Middle frontal gyrus (tissue), 1 donor: ENCODE data around the gene ENO2.
A peak's percentile ranks its signal among the peaks of the same experiment; 100 is the strongest.

ENCODE experiments used
- DNase-seq: peaks from one replicate; pipeline ENCODE4 v3.0.0-alpha.2; 2015; ENCODE audit warnings: low spot score; ENCODE audit errors: extremely low spot score

Gene ENO2

DNA sequence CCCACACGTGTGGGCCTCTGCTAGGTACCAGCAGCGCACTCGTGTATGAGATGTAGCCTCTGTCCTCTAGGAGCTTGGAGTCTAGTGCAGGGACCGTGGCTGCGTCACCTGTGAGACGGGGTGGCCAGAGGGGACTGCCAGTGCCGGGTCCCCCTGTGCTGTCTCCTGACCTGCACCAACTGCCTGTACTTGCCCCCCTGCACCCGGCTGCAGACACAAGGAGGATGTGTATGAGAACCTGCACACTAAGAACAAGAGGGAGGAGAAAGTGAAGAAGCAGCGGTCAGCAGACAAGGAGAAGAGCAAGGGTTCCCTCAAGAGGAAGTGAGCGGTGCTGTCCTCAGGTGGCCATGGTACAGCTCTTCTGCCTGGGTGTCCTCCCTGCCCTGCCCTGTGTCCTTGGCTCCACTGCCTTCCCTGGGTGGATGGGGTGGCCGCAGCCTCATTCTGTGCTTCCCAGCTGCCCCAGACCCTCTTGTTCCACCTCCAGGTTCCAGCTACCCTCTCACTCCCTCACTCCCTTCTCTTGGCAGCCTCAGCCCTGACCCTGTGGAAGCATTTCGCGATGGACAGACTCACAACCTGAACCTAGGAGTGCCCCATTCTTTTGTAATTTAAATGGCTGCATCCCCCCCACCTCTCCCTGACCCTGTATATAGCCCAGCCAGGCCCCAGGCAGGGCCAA lies 46.4 kb downstream of the ENO2 start:
- no peak for DNase-seq

- DNase-seq: no peak
These were observed 46.9 kb downstream of the ENO2 start for GRCh38 chr12:6961278-6961694.

GRCh38 chr12:6961695-6962284 lies 47.4 kb downstream of the ENO2 start:
- no peak for DNase-seq

- DNase-seq: no peak
These were observed 48.1 kb downstream of the ENO2 start for GRCh38 chr12:6962285-6963015.

DNA sequence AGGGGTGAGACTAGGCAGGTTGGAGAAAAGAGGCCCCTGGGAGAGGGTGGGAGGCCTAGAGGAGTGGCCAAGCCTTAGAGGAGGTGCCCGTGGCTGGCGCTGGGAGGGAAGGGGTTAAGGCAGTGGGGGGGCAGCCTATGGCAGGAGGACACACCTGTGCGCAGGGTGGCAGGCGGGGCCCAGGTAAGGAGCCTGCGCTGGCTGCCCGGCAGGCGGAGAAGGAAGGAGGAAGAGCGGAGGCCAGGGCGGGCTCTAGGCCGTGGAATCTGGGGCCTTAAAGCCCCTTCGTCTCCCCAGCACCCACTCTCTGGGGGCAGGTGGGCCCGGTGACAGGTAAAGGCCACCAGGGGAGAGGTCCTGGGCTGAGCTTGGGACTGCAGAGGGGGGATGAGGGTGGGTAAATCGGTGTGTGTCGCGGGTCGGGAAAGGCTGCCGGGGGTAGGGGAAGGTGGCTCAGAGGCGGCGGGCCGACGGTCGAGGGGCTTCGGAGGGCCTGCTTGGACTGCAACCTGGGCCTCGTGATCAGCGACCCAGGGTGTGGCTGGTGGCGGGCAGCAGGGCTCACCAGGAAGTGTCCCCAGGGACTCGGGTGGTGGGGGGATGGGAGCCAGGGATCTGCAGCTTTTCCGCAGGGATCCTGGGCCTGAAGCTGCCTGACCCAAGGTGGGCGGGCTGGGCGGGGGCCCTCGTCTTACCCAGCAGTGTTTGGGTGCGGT lies 48.8 kb downstream of the ENO2 start:
- DNase-seq: no peak

DNA sequence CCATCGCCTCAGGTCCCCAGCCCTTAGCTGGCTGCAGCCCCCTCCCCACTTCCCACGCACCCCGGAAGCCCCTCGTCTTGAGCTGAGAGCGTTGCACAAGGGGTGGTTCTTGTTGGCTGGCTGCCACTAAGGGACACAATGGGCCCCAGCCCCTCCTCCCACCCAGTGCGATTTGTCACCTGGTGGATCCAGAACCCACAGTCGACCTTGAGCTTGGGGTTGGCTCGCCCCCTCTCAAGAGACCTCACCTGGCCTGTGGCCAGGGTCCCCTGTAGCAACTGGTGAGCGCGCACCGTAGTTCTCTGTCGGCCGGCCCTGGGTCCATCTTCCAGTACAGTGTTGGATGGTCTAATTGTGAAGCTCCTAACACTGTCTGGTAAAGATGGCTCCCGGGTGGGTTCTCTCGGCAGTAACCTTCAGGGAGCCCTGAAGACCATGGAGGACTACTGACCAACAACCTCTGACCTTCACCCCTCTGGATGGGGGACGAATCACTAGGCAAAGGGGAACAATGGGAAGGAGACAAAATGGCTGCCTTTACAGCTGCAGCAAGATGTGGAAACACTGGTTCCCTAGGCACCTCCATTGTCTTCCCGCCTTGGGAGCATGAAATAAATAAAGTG lies 49.5 kb downstream of the ENO2 start:
- no peak for DNase-seq

DNA sequence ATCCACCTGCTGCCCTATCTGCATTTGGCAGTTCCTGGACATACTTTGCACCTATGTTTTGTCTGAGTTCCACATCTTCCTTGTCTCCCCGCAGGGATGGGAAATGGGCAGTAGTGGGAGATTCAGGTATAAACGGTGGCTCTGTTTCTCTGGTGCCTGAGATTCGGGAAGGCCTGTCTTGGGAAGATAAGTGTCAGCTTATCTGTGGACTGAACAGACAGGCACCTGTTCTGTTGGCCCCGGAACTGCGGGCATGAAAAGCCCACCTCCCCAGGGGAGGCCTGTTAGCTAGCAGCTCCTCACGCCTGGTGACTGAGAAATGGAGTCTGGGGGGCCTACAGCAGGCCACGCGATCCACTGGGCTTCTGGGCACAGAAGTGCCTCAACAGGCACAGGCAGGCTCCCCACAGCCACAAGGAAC lies 50.2 kb downstream of the ENO2 start:
- DNase-seq: no peak

GRCh38 chr12:6965026-6965661 lies 50.8 kb downstream of the ENO2 start:
- DNase-seq: peak; percentile 66

- no peak for DNase-seq
These were observed 51.3 kb downstream of the ENO2 start for GRCh38 chr12:6965714-6966113.

- no peak for DNase-seq
These were observed 52.0 kb downstream of the ENO2 start for GRCh38 chr12:6966351-6966750.

- no peak for DNase-seq
These were observed 53.3 kb downstream of the ENO2 start for GRCh38 chr12:6967651-6968100.

DNA sequence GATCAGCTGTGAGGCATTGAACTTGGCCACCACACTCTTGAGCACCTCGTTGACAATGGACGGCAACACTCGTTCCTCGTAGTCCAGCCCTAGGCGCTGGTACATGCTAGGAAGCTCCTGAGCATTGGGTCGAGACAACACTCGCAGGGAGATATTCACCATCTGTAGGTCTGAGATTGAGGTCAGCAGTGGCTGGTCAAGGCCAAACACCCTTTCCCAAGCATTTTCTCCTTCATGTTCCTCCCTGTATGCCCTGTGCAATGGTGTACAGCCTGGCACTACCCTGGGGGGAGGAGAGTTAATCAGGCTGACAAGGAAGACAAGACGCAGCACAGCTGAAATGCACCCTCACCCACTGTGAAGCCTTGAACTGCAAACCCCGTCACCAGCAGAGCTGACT lies 54.0 kb downstream of the ENO2 start:
- no peak for DNase-seq

- no peak for DNase-seq
These were observed 55.7 kb downstream of the ENO2 start for GRCh38 chr12:6970096-6970527.
